Measurements from ENCODE around the gene SUOX. TPM values are rescaled to one million over a fixed set of nuclear protein-coding genes. Genes with fewer than 3 reads are reported as not detected.

Gene SUOX
- total and polyA plus RNA-seq, 2 of the 4 experiments (the other 2 are of a cell fraction): 17.8 to 19.4 TPM

GRCh38 chr12:56040963-56041551 is 44.0 kb downstream of the SUOX start (continued):
- no peak for TF ChIP-seq ELK1 (IDR thresholded peaks at IDR 0.05; ENCODE audit: borderline replicate concordance, low read depth, low read length)

Measured in IMR-90 (cell line).